PC-9 (cell line): ENCODE measurements around the gene SLIRP. TPM values are rescaled to one million over a fixed set of nuclear protein-coding genes. Genes with fewer than 3 reads are reported as not detected.

Experiments used
- BruUV-seq: library from RNA; stranded (reverse); fragments of 400-500 nt; replicated peaks from 2 replicates; lab custom pipeline; 2021; lab: Mats Ljungman, UMichigan
- CTCF ChIA-PET: fragments of 300-600 bp; sonication (Branson Sonifier 250); formaldehyde crosslinking; loops from one replicate; lab custom pipeline; 2022; ENCODE audit warnings: antibody characterized with exemption; lab: Charles Lee
- POLR2A ChIA-PET: fragments of 300-600 bp; sonication (Branson Sonifier 250); formaldehyde crosslinking; loops from one replicate; lab custom pipeline; 2022; ENCODE audit warnings: antibody characterized with exemption; ENCODE audit not compliant: unreplicated experiment; lab: Charles Lee
- DNase-seq, 2 experiments: peaks; one replicate each; pipeline versions ENCODE4 v3.0.0 to v3.0.0-alpha.2; 2015 to 2022; ENCODE audit warnings: mixed read lengths in 1 of 2
- H2AFZ ChIP-seq: fragments of 200-600 bp; sonication (generic); 2 replicates; pipeline ENCODE4 v1.8.1; 2017; ENCODE audit warnings: antibody characterized with exemption
- H3F3A ChIP-seq: fragments of 200-600 bp; sonication (generic); 2 replicates; pipeline ENCODE4 v1.8.1; 2017; ENCODE audit warnings: antibody characterized with exemption, mild to moderate bottlenecking, low read depth; ENCODE audit not compliant: insufficient read depth
- H3K27ac ChIP-seq: fragments of 200-600 bp; sonication (generic); 2 replicates; pipeline ENCODE4 v1.6.1; 2016; ENCODE audit warnings: mixed run types
- H3K27me3 ChIP-seq: fragments of 200-600 bp; sonication (generic); 2 replicates; pipeline ENCODE4 v1.6.1; 2016; ENCODE audit warnings: low read depth, mixed run types; ENCODE audit not compliant: insufficient read depth
- H3K36me3 ChIP-seq: fragments of 200-600 bp; sonication (generic); 2 replicates; pipeline ENCODE4 v1.6.1; 2016; ENCODE audit warnings: low read depth, mixed run types
- H3K4me1 ChIP-seq: fragments of 200-600 bp; sonication (generic); replicated peaks from 2 replicates; pipeline ENCODE4 v1.6.1; 2016; ENCODE audit warnings: mixed run types; ENCODE audit not compliant: insufficient read depth
- H3K4me2 ChIP-seq: fragments of 200-600 bp; sonication (generic); 2 replicates; pipeline ENCODE4 v1.6.1; 2017; ENCODE audit warnings: mixed run types
- H3K4me3 ChIP-seq: fragments of 200-600 bp; sonication (generic); 2 replicates; pipeline ENCODE4 v1.6.1; 2016; ENCODE audit warnings: mixed run types
- H3K79me2 ChIP-seq: fragments of 200-600 bp; sonication (generic); 2 replicates; pipeline ENCODE4 v1.6.1; 2017; ENCODE audit warnings: low read depth, mixed run types
- H3K9me2 ChIP-seq: fragments of 200-600 bp; sonication (generic); 2 replicates; pipeline ENCODE4 v1.8.1; 2017; ENCODE audit warnings: mild to moderate bottlenecking; ENCODE audit not compliant: insufficient read depth
- H3K9me3 ChIP-seq: fragments of 200-600 bp; sonication (generic); 2 replicates; pipeline ENCODE4 v1.8.1; 2016; ENCODE audit warnings: low read depth; ENCODE audit not compliant: insufficient read depth
- H4K20me1 ChIP-seq: fragments of 200-600 bp; sonication (generic); 2 replicates; pipeline ENCODE4 v1.8.1; 2017; ENCODE audit not compliant: insufficient read depth
- CTCF ChIP-seq: fragments of 200-600 bp; sonication (generic); conservative IDR thresholded peaks from 2 replicates; pipeline ENCODE4 v1.6.1; 2017; ENCODE audit warnings: mixed run types, antibody characterized with exemption, mild to moderate bottlenecking, moderate library complexity
- EZH2 ChIP-seq: fragments of 200-600 bp; sonication (generic); IDR thresholded peaks from 2 replicates; pipeline ENCODE4 v1.8.0; 2017; ENCODE audit warnings: antibody characterized with exemption, low read depth
- intact Hi-C: fragments of 100-400 bp; cut with micrococcal nuclease; formaldehyde crosslinking; loops from one replicate; pipeline ENCODE4 v1.10.0; 2022; ENCODE audit not compliant: unreplicated experiment
- total RNA-seq: library from RNA; stranded (reverse); gene quantifications from 2 replicates; pipeline ENCODE4 v1.2.3, GENCODE V29; 2021

Gene SLIRP
- total RNA-seq, 1 experiment from 2014 or later, result 375 TPM

GRCh38 chr14:77730976-77731497, 23.1 kb downstream of the SLIRP start:
- Histone ChIP-seq H3K27ac (no peak overlapping the region), H3F3A (peaks cover 17% of the 10 kb centered on the region; the same call in 1 of the 2 replicates), H2AFZ (no peak overlapping the region), H3K9me2 (no peaks in the 10 kb centered on the region), H3K4me3 (no peak overlapping the region), H4K20me1 (peaks cover 35% of the 10 kb centered on the region), H3K9me3 (no peaks in the 10 kb centered on the region), H3K79me2 (no peaks in the 10 kb centered on the region), H3K27me3 (no peaks in the 10 kb centered on the region), H3K4me2 (no peak overlapping the region), H3K36me3 (peaks cover 84% of the 10 kb centered on the region), H3K4me1 (no peaks in the 10 kb centered on the region)
- TF ChIP-seq EZH2 (no peak), CTCF (no peak)
- CTCF ChIA-PET, result interaction anchor here (0.7 kb wide), 1 partner anchor 300 kb away, joined by 5 read pairs; no protein-coding TSS in a partner anchor
- no peak for DNase-seq
- intact Hi-C loops, result no loop called here
- no TSS peak for BruUV-seq
- POLR2A ChIA-PET, result no interaction called here

GRCh38 chr14:77738559-77739250, 30.8 kb downstream of the SLIRP start:
- intact Hi-C loops, result no loop called here
- ChIA-PET POLR2A (no interaction called here), CTCF (no interaction called here)
- Histone ChIP-seq H3K4me2 (no peak overlapping the region), H3K4me3 (no peak overlapping the region), H3K9me3 (no peaks in the 10 kb centered on the region), H3F3A (peaks cover 6% of the 10 kb centered on the region; the same call in 1 of the 2 replicates), H3K27ac (no peak overlapping the region), H3K79me2 (peaks cover 31% of the 10 kb centered on the region), H3K36me3 (peaks cover 62% of the 10 kb centered on the region), H3K4me1 (no peaks in the 10 kb centered on the region), H2AFZ (no peak overlapping the region), H3K9me2 (no peaks in the 10 kb centered on the region), H3K27me3 (no peaks in the 10 kb centered on the region), H4K20me1 (peaks cover 34% of the 10 kb centered on the region)
- BruUV-seq, result no TSS peak
- TF ChIP-seq CTCF (no peak), EZH2 (no peak)
- DNase-seq, result no peak

GRCh38 chr14:77741438-77741837, 33.5 kb downstream of the SLIRP start:
- Histone ChIP-seq H3K4me3 (no peak overlapping the region), H3K9me3 (no peaks in the 10 kb centered on the region), H3K79me2 (peaks cover 37% of the 10 kb centered on the region), H3K4me2 (no peak overlapping the region), H2AFZ (no peak overlapping the region), H3K9me2 (no peaks in the 10 kb centered on the region), H3F3A (peaks cover 15% of the 10 kb centered on the region; the same call in 1 of the 2 replicates), H3K27ac (no peak overlapping the region), H3K27me3 (no peaks in the 10 kb centered on the region), H3K4me1 (no peaks in the 10 kb centered on the region), H3K36me3 (peaks cover 55% of the 10 kb centered on the region), H4K20me1 (peaks cover 51% of the 10 kb centered on the region)
- intact Hi-C loops, result no loop called here
- no peak for TF ChIP-seq EZH2
- TF ChIP-seq CTCF, result no peak
- BruUV-seq, result no TSS peak
- ChIA-PET CTCF (no interaction called here), POLR2A (interaction anchor here (0.6 to 1.0 kb wide), 2 partner anchors 8 to 16 kb away, joined by 4 to 6 read pairs; no protein-coding TSS in a partner anchor)
- no peak for DNase-seq
